GM12874 (cell line): ENCODE data around the gene COL8A2.

Experiments
- CTCF ChIP-seq: IDR thresholded peaks from 2 replicates; pipeline ENCODE4 v1.5.1; 2011; ENCODE audit warnings: low read depth, mild to moderate bottlenecking, control low read depth, low read length, moderate library complexity; ENCODE audit not compliant: insufficient read depth

Gene COL8A2

DNA sequence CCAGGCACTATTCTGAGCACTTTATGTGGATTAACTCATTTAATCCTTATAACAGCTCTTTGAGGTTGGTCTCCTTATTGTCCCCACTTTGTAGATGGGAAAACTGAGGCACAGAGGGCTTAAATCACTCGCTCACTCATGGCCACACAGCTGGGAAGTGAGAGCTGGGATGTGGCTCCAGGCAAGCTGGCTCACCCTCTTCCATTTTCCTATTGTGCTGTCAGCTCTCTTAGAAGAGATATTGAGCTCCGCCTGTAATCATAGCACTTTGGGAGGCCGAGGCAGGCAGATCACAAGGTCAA lies 3.8 kb upstream of the COL8A2 start:
- TF ChIP-seq CTCF, result no peak

DNA sequence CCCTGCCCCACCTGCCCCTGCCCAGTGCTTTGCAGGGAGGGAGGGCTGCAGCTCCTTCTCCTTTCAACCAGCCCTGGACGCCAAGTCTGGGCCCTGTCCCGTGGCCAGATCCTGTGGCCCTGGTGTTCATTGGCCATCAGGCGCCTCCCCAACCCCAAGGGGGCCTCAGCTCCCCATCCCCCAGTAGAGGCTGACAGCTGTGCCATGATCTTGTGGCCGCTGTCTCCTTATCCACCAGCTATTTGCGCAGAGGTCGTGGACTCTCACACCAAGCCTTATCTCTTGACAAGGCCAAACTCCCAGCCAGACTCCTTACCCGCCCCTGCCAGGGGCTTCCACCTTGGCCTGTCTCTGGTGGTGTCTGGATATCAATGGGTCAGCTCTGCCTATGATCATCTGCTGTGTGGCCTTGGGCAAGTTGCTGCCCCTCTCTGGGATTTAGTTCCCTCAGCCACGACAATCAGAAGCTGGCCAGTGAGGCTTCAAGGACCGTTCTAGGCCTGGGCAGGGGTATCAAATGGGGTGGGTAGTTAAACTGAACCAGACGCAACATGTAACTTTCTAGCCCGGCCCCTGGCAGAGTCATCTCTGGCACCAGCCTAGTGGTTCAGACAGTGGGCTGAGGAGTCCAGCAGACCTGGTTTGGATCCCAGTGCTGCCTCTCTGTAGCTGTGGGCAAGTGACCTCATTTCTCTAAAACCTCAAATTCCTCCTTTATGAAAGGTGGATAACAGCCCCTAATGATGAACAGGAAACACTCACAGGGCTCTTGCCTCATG lies 3.3 kb upstream of the COL8A2 start:
- TF ChIP-seq CTCF, result no peak

DNA sequence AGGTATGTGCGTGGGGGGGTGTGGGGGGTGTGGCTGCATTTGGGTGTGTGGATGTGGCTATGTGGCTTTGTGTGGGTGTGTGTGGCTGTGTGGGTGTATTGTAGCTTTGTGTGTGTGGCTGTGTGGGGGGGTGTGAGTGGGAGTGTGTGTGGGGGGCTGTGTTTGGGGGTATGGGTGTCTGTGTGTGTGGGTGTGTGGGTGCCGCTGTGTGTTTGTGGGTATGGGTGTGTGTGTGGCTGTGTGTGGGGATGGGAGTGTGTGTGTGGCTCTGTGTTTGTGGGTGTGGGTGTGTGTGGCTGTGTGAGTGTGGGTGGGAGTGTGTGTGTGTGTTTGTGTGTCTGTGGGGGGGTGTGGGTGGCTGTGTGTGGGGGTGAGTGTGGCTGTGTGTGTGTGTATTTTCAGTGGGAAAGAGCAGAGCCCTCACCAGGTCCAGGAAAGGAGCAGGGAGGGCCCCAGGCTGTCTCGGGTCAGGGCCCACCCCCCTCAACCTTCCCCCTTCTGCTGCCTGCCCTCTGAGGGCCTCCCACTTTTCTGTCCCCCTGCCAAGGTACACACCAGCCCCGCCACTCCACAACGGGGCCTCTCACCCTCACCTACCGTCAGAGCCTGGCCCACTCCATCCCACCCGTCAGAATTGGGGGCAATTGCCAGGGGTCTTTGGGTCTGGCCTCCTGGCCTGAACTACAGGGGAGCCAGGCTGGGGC lies 1.9 kb upstream of the COL8A2 start:
- TF ChIP-seq CTCF, result no peak

- TF ChIP-seq CTCF, result no peak
Measured at GRCh38 chr1:36126005-36126716, 1.1 kb upstream of the COL8A2 start.

DNA sequence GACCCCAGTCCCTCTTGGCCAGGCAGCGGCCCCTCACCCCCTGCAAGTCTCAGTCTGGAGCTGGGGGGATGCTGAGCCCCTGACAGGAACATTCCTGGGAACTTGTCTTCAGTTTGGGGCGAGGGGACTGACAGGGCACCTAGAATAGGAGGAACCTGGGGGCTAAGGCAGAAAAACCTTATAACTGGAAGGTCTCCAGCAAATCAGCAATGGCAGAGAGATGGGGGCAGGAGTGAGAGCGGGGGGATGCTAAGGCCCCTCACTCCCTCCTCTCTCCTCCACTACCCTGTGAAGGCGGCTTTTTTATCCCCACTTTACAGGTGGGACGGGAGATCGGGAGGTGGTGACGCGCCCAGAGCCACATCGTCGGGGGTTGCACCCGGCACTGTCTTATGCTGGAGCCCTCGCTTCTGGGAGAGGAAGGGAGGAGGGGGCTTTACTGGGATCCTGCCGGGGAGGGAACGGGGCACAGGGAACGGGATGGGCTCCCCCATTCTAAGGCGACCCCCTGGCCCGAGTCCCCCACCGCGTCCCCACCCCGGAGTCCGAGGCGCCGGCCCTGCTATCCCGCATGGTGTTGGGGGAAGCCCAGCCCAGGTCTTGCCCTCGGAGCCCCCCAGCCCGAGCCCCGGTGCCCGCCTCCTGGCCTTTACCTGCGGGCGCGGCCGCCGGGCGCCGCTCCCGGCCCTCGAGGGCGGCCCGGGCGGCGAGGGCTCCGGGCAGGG lies 456 bp downstream of the COL8A2 start:
- no peak for TF ChIP-seq CTCF

- no peak for TF ChIP-seq CTCF
Measured at GRCh38 chr1:36123356-36123755, 1.7 kb downstream of the COL8A2 start.
